Nephron progenitor cell (in vitro differentiated cells): ENCODE results near the gene CHD1.

Source experiments
- DNase-seq: peaks from one replicate; pipeline ENCODE4 v3.0.0; 2021
- H3K27ac Mint-ChIP-seq: 2 replicates; pipeline ENCODE4 v1.8.0; 2021; ENCODE audit warnings: mild to moderate bottlenecking, moderate library complexity, mixed read lengths
- H3K27me3 Mint-ChIP-seq: 2 replicates; pipeline ENCODE4 v1.8.0; 2021; ENCODE audit warnings: mild to moderate bottlenecking, low read depth, mixed read lengths; ENCODE audit not compliant: poor library complexity
- H3K36me3 Mint-ChIP-seq: 2 replicates; pipeline ENCODE4 v1.8.0; 2021; ENCODE audit warnings: low read depth, mixed read lengths
- H3K4me1 Mint-ChIP-seq: 2 replicates; pipeline ENCODE4 v1.8.0; 2021; ENCODE audit warnings: mixed read lengths
- H3K4me3 Mint-ChIP-seq: 2 replicates; pipeline ENCODE4 v1.8.0; 2021; ENCODE audit warnings: mild to moderate bottlenecking, moderate library complexity, mixed read lengths
- H3K9me3 Mint-ChIP-seq: 2 replicates; pipeline ENCODE4 v1.8.0; 2021; ENCODE audit warnings: mild to moderate bottlenecking, moderate library complexity, mixed read lengths
- TF ChIP-seq, protein P1 (sequence below): fragments of 200-600 bp; sonication (generic); IDR thresholded peaks from 2 replicates; pipeline ENCODE4 v1.5.0; 2021; ENCODE audit warnings: antibody characterized with exemption

The CHD1 gene

GRCh38 chr5:98845878-98846277, 82.9 kb downstream of the CHD1 start:
- peaks cover 1% of the 10 kb centered on the region for H3K36me3 Mint-ChIP-seq
- H3K4me3 Mint-ChIP-seq = no peak overlapping the region
- TF ChIP-seq, protein P1, sequence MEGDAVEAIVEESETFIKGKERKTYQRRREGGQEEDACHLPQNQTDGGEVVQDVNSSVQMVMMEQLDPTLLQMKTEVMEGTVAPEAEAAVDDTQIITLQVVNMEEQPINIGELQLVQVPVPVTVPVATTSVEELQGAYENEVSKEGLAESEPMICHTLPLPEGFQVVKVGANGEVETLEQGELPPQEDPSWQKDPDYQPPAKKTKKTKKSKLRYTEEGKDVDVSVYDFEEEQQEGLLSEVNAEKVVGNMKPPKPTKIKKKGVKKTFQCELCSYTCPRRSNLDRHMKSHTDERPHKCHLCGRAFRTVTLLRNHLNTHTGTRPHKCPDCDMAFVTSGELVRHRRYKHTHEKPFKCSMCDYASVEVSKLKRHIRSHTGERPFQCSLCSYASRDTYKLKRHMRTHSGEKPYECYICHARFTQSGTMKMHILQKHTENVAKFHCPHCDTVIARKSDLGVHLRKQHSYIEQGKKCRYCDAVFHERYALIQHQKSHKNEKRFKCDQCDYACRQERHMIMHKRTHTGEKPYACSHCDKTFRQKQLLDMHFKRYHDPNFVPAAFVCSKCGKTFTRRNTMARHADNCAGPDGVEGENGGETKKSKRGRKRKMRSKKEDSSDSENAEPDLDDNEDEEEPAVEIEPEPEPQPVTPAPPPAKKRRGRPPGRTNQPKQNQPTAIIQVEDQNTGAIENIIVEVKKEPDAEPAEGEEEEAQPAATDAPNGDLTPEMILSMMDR = no peak
- H3K4me1 Mint-ChIP-seq = no peaks in the 10 kb centered on the region
- H3K9me3 Mint-ChIP-seq = peaks cover 40% of the 10 kb centered on the region
- DNase-seq = no peak
- H3K27me3 Mint-ChIP-seq = no peaks in the 10 kb centered on the region
- no peak overlapping the region for H3K27ac Mint-ChIP-seq

DNA sequence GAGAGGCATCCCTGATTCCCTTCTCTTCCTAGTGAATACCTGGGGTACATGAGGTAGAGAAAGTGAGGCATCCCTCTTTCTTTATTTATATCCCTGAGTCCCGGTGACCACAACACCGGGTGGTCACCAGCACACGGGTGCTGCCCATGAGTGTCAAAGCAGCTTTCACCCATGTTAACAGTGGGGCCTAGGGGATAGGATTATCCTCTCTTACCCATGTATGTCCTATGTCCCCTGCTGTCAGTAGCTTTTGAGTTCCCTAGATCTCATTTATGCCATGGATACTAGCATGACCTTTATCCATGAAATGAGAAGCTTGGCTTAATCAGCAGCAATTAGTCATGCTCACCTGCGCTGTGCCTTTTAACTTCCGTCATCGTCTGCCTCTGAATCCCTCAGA, 83.9 kb downstream of the CHD1 start:
- DNase-seq = no peak
- TF ChIP-seq, protein P1 = no peak
- Mint-ChIP-seq H3K27me3 (no peaks in the 10 kb centered on the region), H3K36me3 (no peaks in the 10 kb centered on the region), H3K27ac (no peak overlapping the region), H3K4me1 (no peaks in the 10 kb centered on the region), H3K4me3 (no peak overlapping the region), H3K9me3 (peaks cover 41% of the 10 kb centered on the region)

- TF ChIP-seq, protein P1 = no peak
- Mint-ChIP-seq H3K9me3 (peaks cover 43% of the 10 kb centered on the region), H3K27me3 (no peaks in the 10 kb centered on the region), H3K27ac (no peak overlapping the region), H3K4me1 (no peaks in the 10 kb centered on the region), H3K4me3 (no peak overlapping the region), H3K36me3 (no peaks in the 10 kb centered on the region)
- no peak for DNase-seq
Measured at GRCh38 chr5:98843481-98843880, 85.3 kb downstream of the CHD1 start.

- H3K4me3 Mint-ChIP-seq = no peak overlapping the region
- no peak overlapping the region for H3K27ac Mint-ChIP-seq
- peaks cover 36% of the 10 kb centered on the region for H3K9me3 Mint-ChIP-seq
Measured at GRCh38 chr5:98840946-98841345, 87.9 kb downstream of the CHD1 start.

DNA sequence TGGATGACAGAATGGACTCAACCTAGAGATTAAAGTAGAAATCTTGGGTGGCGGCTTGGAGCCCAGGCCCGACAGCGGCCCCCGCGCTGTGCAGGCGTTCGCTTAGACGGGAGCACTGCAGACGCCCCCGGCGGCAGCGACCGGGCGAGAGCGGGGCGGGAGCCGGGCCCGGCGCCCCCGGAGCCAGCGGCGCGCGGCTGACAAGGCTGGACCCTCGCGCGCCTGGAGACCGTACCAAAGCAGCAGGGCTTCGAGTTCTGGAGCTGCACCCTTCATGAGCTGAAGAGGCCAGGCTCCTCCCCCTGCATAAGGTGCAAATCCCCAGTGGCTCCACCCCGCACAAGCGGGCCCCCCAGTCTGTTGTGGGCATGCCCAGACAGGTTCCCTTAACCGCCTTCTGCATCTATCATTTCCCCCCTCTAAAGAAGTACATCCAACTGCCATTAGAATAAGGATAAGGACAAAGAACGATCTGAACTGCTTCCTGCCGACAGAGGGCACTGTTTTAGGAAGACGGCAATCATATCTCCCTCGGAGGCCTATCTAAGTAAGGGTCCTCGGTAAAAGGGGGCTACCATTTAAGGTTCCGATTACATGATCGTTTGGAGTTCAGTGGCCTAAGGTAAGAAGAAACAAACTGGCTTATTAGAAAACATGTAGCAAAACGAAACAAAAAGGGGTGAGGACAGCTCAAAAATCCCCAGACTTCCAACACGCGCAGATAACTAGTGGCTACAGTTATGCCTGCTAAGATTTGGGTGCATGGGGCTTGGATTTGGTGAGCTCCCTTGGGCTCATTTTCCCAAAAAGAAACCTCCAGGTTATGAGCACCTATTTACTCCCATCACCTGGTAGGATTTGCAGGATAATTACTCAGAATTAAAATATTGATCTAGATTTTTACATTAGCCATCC, 89.1 kb downstream of the CHD1 start:
- TF ChIP-seq, protein P1 = no peak
- H3K4me1 Mint-ChIP-seq = no peaks in the 10 kb centered on the region

More at GRCh38 chr5:98840946-98841345, 87.9 kb downstream of the CHD1 start:
- no peaks in the 10 kb centered on the region for H3K27me3 Mint-ChIP-seq
- TF ChIP-seq, protein P1 = no peak
- no peak for DNase-seq
- H3K36me3 Mint-ChIP-seq = no peaks in the 10 kb centered on the region
- no peaks in the 10 kb centered on the region for H3K4me1 Mint-ChIP-seq

GRCh38 chr5:98836175-98836574, 92.6 kb downstream of the CHD1 start:
- Mint-ChIP-seq H3K27me3 (no peaks in the 10 kb centered on the region), H3K4me3 (no peak overlapping the region), H3K4me1 (no peaks in the 10 kb centered on the region), H3K9me3 (peaks cover 3% of the 10 kb centered on the region), H3K36me3 (no peaks in the 10 kb centered on the region), H3K27ac (no peak overlapping the region)
- TF ChIP-seq, protein P1 = no peak
- no peak for DNase-seq

More for the DNA sequence above, 89.1 kb downstream of the CHD1 start:
- no peaks in the 10 kb centered on the region for H3K36me3 Mint-ChIP-seq
- no peak overlapping the region for H3K4me3 Mint-ChIP-seq
- peaks cover 25% of the 10 kb centered on the region for H3K9me3 Mint-ChIP-seq
- no peaks in the 10 kb centered on the region for H3K27me3 Mint-ChIP-seq
- H3K27ac Mint-ChIP-seq = no peak overlapping the region
- no peak for DNase-seq
